GM18861 (cell line): ENCODE measurements around the gene LCN10.
"Not testable (repeated sequence)": the region's sequence is repeated elsewhere in the genome, so short reads cannot be mapped to it uniquely, and the experiment has no call there.

ENCODE experiments used
- ATAC-seq: cut with Tn5 transposase; IDR thresholded peaks from one replicate; pipeline ENCODE4 v1.9.1; 2021; ENCODE audit not compliant: unreplicated experiment

The LCN10 gene

DNA sequence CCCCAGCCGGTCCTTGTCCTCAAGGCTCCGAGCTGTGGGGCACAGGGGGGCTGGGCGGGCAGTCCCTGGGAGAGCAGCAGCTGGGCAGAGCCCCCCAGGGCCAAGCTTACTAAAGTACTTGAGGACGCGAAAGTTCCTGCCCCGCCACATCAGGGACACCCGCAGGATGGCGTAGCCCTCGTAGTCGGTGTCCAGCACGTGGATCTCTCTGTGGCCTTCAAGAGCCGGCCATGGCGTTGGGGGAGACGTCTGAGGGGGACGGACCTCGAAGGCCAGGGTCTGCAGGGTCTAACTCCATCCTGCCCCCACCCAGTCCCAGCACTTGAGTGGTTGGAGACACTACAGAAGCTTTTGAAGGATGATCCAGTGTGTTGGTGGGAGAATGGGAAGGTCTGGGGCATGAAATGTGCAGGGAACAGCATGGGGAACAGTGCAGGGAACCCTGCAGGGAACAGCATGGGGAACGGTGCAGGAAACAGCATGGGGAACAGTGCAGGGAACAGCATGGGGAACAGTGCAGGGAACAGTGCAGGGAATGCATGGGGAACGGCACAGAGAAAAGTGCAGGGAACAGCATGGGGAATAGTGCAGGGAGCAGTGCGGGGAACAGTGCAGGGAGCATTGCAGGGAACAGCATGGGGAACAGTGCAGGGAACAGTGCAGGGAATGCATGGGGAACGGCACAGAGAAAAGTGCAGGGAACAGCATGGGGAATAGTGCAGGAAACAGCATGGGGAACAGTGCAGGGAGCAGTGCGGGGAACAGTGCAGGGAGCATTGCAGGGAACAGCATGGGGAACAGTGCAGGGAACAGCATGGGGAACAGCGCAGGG lies 12.8 kb upstream of the LCN10 start:
- ATAC-seq: not testable (repeated sequence)

DNA sequence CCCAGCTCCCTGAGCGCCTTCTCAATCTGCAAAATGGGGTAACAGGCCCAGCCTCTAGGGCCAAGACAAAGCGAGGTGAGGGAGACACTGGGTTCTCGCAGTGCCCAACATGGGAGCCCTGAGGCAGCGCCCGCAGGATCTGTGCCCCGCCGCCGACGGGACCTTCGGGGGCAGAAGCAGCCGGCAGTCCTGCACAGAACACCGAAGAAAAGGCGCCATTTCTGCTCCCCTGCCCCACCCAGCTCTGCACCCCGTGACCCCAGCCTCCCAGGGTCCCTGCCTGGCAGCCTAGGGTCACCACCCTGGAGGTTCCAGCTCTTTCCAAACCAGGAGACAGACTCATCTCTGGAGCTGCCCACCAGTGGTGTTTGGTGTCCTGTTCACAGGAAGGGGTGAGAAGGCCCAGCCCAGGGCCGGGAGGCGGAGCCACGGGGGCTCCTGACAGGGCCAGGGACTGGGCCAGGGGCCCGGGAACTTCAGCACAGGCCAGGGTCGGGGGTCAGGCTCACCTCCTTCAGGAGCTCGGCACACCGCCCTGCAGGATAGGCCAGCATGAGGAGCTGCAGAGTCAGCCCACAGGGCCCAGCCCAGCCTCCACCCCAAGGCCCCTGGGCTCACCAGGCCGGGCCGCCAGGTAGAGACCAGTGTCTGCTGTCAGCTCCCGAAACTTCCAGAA lies 12.0 kb upstream of the LCN10 start:
- ATAC-seq: no peak

DNA sequence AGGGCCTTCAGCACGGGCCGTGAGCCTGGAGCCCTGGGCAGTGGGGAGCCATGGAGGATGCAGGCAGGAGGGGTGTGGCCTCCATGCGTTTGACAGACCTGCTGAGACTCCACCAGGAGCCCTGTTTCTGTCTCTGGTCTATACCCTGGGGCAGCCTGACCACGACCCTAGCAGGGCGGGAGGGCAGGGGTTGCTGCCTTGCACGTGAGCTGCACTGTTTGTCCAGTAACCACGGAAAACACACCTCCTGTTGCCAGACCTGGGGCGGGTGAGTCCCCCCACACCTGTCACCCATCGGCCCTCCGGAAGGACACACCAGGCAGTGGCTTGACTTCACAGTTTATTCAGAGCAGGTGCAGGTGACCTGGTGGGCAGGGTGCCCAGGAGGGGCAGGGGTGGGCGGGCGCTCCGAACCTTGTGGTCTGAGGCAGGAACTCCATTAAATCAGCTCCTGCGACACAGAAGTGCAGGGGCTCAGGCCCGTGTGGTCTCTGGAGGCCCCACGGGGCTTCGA lies 11.4 kb upstream of the LCN10 start:
- no peak for ATAC-seq

DNA sequence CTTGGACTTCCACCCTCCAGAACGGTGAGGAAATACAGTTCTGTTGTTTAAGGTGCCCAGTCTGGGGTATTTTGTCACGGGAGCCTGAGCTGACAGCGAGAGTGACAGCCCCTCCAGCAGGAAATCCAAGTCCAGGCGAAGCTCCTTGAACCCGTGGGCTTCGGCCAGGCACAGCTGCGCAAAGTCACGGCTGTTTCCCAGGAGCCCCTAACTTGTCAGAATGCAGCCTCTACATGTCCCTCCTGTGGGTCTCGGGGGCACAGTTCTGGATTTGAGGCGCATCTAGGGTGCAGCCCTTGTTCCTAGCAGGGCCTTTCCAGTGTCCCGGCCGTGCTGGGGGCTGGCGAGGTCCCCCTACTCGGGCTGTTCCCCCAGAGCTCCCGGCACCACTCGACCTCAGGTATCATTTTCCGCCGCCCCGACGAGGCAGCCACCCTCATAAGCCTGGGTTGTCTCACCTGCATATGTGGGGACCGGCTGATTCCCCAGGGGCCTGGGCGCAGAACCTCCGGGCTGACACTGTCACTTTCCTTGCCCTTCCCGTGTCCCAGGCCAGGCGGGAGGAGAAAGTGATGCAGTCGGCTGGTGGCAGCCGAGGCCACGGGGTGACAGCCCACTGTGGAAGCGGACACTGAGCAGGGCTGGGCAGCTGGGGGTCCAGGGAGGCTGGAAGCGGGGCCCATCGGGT lies 10.8 kb upstream of the LCN10 start:
- ATAC-seq: no peak

DNA sequence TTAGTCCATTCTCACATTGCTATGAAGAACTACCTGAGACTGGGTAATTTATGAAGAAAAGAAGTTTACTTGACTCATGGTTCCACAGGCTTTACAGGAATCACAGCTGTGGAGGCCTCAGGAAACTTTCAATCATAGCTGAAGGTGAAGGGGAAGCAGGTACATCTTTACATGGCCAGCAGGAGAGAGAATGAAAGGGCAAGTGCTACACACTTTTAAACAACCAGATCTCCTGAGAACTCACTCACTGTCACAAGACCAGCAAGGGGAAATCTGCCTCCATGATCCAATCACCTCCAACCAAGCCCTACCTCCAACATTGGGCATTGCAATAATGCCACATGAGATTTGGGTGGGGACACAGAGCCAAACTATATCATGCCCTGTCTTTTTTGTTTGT lies 9.1 kb upstream of the LCN10 start:
- no peak for ATAC-seq

DNA sequence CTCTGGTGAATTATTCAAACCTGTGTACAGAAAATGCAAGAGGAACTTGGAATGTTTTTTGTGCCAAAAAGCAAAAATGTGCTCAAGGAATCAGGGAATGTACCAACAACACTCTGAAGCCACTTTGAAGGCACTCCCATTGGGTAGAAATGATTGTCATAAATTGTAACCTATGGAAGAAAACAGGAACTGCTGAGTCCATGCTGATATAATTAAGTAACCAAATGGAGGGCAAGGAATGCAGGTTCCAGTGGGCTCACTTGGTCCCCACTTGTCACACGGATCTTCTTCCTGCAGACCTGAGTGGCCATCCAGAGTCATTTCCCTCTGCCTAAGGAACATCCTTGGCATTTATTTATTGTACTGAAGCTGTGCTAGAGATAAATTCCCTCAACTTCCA lies 8.5 kb upstream of the LCN10 start:
- ATAC-seq: no peak

DNA sequence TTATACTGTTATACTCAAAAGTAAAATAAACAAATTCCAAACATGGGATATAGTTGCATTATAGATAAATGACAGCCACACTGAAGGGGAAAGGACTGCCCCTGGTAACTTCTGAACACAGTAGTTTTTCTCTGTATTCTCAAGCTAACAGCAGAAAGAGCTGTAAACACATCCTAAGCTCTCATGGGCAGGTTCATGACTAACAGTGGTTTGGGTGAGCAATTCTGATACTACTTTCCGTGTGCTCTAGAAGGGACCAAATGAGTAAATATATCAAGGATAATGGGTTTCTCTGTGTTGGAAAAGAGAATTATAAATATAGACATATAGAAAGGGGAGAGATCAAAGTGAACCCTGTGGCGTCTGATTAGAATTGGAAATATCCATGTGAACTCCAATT lies 7.8 kb upstream of the LCN10 start:
- no peak for ATAC-seq

DNA sequence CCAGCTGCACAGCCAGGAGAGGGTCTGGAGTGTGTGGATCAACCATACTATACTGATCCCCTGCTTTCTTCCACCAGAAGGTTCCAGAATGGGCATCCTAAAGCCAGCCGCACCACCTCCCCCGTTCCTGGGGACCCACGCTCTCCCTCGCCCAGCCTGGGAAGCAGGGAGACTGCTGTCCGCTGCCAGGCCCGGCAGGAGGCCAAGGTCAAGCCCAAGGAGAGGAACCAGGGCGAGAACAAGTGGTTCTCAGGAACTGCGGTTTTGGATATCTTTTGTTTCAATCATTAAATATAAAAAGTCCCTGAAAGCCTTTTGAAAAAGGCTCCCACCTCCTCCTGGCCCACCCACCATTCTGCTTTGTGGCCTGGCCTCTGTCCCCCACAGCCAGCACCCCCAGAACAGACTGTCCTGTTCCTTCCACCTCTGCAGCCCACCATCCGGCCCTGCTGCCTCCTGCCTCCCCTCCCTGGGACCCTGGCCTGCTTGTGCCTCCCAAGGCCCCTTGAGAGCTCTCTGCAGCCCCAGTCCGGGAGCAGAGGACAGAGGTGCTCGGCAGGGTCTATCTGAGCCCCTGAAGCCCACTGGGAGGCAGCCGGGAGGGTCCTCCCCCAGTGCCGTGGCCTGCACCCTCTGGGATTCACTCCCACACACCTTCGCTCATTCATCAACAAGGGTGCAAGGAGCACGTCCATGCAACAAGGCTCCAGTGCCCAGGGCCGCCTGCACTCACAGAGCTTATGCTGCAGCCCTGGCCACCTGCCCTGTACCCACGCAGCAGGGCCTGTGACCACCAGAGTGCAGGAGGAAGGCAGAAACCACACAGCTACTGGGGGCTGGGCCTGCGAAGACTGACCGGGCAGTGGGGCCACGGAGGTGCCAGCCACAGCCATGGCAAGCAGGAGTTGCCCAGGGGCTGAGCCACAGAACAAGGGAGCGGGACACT lies 6.2 kb upstream of the LCN10 start:
- no peak for ATAC-seq

DNA sequence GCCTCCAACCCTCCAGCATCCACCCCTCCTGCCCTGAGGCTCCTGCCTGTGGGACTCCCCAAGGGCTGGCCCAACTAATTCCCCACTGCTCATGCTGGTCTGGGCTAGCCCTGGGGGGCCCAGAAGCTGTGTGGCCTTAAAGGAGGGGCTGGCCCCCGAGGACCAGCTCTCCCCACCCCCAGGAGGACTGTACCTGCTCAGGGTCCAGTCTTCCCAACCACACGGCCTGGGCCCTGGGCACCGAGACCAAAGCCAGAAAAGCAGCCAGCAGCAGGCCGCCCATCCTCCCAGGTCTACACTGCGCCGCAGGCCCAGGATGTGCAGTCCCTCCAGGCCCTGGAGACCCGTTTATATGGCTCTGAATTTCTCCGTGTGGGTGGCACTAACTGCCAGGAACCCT lies 5.5 kb upstream of the LCN10 start, which contains the start of gene LCN6:
Gene LCN6, minus strand, starts transcription at position 325 of the 400 bp plus-strand sequence. Its CDS starts 42 bp downstream, at position 283.
- no peak for ATAC-seq

DNA sequence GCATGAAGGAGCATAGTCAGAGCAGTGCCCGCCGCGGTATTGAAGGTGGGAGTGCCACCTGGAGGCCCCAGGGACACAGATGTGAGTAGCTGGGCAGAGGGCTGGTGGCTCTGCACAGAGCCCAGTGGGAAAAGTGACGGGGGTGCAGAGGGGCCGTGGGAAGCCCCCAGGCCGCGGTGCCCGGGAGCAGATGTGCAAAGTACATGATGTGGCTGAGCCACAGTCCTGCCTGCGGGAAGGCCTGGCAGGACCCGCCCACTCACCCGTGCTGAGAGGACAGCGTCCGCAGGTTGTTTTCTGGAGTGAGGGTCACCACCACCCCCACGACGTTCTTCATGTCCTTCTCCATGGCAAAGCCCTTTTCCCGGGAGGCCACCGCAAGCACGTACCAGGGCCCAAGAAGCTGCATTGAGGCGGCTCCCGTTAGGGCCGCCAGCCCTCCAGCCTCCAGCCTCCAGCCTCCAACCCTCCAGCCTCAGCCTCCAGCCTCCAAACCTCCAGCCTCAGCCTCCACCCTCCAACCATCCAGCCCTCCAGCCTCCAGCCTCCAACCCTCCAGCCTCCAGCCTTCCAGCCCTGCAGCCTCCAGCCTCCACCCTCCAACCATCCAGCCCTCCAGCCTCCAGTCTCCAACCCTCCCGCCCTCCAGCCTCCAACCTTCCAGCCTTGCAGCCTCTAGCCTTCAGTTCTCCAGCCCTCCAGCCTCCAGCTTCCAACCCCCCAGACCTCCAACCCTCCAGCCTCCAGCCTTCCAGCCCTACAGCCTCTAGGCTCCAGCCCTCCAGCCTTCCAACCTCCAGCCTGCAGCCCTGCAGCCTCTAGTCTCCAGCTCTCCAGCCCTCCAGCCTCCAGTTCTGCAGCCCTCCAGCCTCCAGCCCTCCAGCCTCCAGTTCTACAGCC lies 4.7 kb upstream of the LCN10 start:
- ATAC-seq: no peak

DNA sequence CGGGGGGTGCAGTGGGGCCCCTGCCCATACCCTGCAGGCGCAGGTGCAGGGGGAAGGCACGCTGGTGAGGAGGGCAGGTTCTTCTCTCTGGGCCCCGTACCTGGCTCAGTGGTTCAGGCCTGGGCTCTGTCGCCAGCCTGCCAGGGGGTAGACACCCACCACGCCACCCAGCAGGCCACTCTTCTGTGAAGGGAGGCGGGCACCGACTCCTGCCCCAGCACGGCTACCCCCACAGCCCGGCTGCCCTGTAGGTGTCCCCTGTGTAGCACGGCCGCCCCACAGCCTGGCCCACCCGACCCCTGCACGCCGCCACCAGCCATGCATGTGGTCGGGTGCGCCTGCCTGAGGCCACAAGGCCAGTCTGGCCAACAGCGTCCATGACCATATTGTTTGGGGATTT lies 3.9 kb upstream of the LCN10 start:
- ATAC-seq: no peak

DNA sequence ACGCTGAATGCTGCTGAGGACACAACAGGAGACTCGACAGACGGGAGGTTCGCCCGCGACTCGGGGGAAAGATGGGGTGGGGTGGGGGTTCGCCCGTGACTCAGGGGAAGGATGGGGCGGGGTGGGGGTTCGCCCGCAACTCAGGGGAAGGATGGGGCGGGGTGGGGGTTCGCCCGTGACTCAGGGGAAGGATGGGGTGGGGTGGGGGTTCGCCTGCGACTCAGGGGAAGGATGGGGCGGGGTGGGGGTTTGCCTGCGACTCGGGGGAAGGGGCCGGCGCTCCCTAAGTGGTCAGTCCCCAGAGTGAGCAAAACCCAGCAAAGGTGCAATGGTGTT lies 3.4 kb upstream of the LCN10 start:
- no peak for ATAC-seq

DNA sequence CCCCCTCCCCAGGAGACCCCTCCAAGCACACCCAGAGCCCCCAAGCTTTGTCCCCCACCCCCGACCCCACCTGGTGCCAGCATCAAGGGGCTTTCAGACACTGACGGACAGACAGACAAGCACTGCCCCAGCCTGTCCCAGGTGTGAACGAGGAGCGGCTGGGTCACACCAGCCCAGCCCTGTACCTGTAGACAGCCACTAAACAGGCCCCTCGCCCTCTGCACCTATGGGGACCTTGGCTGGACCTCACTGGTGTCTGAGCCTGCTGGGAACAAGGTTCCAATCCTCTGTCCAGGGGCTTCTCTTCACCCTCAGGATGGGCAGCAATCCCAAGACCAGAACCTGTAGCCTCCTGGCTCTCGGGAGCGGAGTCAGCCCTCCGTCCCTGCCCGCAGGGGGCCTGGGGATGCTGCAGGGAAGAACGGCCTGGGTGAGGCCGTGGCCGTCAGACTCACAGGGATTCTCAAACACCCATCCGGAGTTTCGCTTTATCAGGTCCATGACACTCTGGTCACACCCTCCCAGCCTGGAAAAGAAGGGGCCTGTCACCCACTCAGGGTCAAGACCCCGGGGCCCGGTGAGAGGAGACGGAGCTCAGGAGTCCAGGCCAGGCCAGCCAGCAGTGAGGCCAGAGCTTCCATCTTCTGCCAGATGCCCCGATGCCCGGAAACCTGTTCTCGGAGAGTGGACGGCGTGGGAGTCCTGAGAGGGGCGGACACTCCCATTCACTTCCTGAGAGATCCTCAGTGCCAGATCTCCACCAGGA lies 2.8 kb upstream of the LCN10 start:
- ATAC-seq: no peak

DNA sequence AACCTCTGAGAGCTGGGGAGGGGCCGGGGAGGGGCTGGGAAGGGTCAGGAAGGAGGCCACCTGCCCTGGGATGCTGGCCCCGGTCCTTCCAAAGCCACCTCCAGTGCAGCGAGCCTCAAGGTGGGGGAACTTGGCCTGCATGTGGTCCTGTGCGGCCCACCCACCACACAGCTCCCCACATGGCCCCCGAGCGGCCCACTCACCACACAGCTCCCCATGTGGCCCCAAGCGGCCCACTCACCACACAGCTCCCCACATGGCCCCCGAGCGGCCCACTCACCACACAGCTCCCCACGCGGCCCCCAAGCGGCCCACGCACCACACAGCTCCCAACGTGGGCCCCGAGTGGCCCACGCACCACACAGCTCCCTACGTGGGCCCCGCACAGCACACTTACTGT lies 2.0 kb upstream of the LCN10 start:
- no peak for ATAC-seq

DNA sequence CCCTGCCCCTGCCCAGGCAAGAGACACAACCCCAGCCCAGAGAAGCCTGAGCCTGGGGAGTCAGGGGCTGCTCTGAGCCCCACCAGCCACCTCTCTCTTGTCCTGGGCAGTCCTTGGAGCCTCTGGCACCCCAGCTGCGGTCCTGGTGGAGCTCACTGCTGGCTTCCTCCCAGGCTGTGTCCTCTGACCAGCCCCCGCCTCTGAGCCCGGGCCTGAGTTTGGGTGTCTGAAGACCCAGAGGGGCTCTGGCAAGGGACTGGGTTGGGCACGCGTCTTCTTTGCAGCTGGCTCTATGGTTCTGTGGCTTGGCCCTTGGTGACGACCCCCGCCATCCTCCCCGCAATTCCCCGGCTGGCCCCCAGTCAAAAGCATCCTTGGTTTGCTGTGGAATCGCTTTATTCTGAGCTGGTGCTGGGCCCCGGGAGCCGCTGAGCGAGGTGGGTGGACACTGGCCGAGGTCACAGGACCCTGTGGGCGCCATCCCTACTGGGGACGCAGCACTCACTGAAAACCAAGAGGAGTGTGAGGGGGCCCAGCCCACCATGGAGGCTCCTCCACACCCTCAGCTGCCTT lies 985 bp upstream of the LCN10 start:
- ATAC-seq: no peak

DNA sequence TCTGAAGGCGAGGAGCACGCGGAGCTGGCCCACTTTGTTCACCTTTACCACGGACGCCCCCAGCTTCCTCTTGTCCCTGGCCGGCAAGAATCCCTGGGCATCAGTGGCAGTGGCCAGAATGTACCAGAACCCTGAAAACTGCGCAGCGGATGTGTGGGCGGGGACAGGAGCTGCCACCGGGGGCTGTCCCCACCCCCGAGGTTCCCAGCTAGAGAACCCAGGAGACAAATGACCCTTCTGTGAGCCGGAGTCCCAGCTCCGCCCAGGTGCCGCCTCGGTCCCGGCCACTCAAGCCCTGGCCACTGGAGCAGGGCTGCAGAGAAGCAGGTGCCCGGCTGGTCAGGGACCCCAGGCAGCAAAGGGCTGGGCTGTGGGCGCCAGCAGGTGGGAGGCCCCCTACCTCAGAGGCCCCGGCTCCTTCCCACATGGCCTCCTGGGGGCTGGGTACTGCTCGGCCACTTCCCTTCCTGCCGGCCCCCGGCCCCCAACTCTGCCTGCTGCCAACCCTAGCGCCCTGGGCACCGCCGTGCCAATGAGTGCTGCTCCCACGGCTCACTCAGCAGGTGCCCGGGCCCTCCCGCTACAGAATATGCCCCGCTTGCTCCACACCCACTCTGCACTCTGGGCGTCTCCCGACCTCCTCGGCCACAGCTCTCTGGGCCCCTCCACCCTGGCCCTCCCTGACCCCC lies 713 bp downstream of the LCN10 start:
- no peak for ATAC-seq

DNA sequence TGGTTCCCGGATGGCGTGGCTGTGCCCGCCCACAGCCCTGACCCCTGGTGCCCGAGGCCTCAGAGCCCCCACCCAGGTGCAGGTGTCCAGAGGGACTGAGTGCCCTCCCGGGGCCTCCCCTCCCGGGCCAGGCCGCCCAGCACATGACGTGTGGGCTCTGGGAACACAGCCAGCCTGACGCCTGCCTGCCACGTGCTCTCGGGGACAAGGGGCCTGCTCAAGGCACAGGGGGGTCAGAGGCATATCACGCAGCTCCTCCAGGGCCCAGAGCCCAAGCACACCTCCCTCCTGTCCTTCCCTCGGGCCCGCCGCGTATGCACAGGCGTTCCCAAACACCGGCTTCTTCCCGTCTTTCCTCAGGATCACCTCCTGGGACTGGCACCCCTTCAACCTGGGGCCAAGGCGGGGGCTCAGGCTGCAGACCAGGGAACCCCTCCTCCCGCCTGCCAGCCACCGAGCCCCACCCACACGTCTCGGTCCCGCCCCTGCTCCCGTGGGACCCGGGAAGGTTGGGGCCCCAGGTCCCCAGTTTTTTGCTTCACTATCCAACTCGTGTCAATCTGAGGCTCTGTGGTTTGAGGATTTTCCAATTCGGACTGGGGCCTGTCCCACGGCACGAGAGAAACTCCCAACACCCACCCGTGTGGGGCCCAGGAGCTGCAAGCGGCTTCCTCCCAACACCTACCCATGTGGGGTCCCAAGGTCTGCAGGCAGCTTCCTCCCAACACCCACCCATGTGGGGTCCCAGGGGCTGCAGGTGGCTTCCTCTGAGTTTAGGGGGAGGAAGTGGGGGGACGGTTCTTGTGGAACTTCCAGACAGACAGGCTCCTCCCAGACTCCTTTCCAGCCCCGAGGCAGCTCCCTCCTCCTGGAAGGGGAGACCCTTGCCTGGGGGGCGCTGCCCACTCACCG lies 1.5 kb downstream of the LCN10 start:
- ATAC-seq: no peak
